Lung (tissue), 12 donors: ENCODE measurements around the gene ITGB1BP1. TPM values are rescaled to one million over a fixed set of nuclear protein-coding genes. Genes with fewer than 3 reads are reported as not detected.
A peak's percentile ranks its signal among the peaks of the same experiment; 100 is the strongest.

ENCODE experiments used
- ATAC-seq: fragments of 200-7000 bp; cut with Tn5 transposase; one replicate; pipeline ENCODE4 v1.9.1; 2020; ENCODE audit warnings: moderate number of reproducible peaks; ENCODE audit not compliant: insufficient read depth, low FRiP score
- DNase-seq, 3 donors: peaks; one replicate each; pipeline ENCODE4 v3.0.0-alpha.2; 2013 to 2017
- H3K27ac ChIP-seq, 2 donors: one replicate each; pipeline ENCODE4 v1.5.1; 2013; ENCODE audit warnings: mild to moderate bottlenecking in 2 of 2, moderate library complexity in 2 of 2, control low read depth in 1 of 2, inconsistent platforms in 1 of 2, low read depth in 1 of 2, low read length in 1 of 2
- H3K27me3 ChIP-seq, 3 donors: one replicate each; pipeline ENCODE4 v1.5.1; 2013; ENCODE audit warnings: low read length in 2 of 3; ENCODE audit not compliant: control insufficient read depth in 3 of 3, insufficient read depth in 3 of 3
- H3K36me3 ChIP-seq, 4 donors: one replicate each; pipeline ENCODE4 v1.5.1; 2013; ENCODE audit warnings: low read length in 4 of 4, mild to moderate bottlenecking in 1 of 4, moderate library complexity in 1 of 4; ENCODE audit not compliant: control insufficient read depth in 4 of 4, insufficient read depth in 4 of 4
- H3K4me1 ChIP-seq, 5 donors: one replicate each; pipeline ENCODE4 v1.5.1; 2013; ENCODE audit warnings: low read length in 5 of 5, mild to moderate bottlenecking in 2 of 5, moderate library complexity in 1 of 5; ENCODE audit not compliant: control insufficient read depth in 5 of 5, insufficient read depth in 5 of 5
- H3K4me3 ChIP-seq: one replicate; pipeline ENCODE4 v1.5.1; 2013; ENCODE audit warnings: mild to moderate bottlenecking, control low read depth, moderate library complexity
- H3K9ac ChIP-seq, 2 donors: one replicate each; pipeline ENCODE4 v1.5.1; 2013; ENCODE audit warnings: low read length in 2 of 2, control low read depth in 1 of 2; ENCODE audit not compliant: insufficient read depth in 1 of 2
- H3K9me3 ChIP-seq, 4 donors: one replicate each; pipeline ENCODE4 v1.5.1; 2013; ENCODE audit warnings: low read length in 3 of 4, mild to moderate bottlenecking in 1 of 4, moderate library complexity in 1 of 4; ENCODE audit not compliant: control insufficient read depth in 4 of 4, insufficient read depth in 3 of 4
- CTCF ChIP-seq: IDR thresholded peaks from 2 replicates; pipeline ENCODE4 v1.5.1; 2012; ENCODE audit warnings: mild to moderate bottlenecking; ENCODE audit errors: control extremely low read depth, extremely low read depth
- WGBS, 2 donors: extraction: QIAGEN DNeasy Blood & Tissue Kit; methylation state at CpG; one replicate each; pipeline ENCODE4 v1.1.7; 2013; 5-methylcytosine and 5-hydroxymethylcytosine counted together
- polyA plus RNA-seq, 2 donors: library from polyadenylated mRNA; stranded (reverse); fragments of 200-250 nt; gene quantifications; one replicate each; pipeline ENCODE4 v1.2.1, GENCODE V29; 2013
- total RNA-seq, 2 donors: library from RNA; depleted of rRNA in 1 of 2; stranded (reverse); fragments of >200 nt in 1 of 2; gene quantifications; one replicate each; pipeline ENCODE4 v1.2.1, GENCODE V29; 2014 to 2021
- donor health status: control.
- donor health status: control.
- donor health status: Bipolar disorder and iron deficiency.
- donor health status: healthy.
- donor health status: DM: yes; HTN: yes; CAD: no.

ITGB1BP1 gene
- total and polyA plus RNA-seq, 4 donors, result 32.4 to 100 (median 62.6) TPM

GRCh38 chr2:9423922-9424272 is 569 bp upstream of the ITGB1BP1 start:
- peaks cover 2 to 26% (median 8%) of the 10 kb centered on the region in 5 donors for H3K4me1 ChIP-seq
- DNase-seq (peak in 1 of 3 donors; percentile 30), ATAC-seq (no peak)
- H3K9me3 ChIP-seq, result no peaks in the 10 kb centered on the region
- TF ChIP-seq CTCF, result no peak
- no peaks in the 10 kb centered on the region for H3K27me3 ChIP-seq
- H3K36me3 ChIP-seq, result peaks cover 0 to 10% (median under 1%) of the 10 kb centered on the region in 4 donors
- H3K27ac ChIP-seq, result peak overlapping the region; percentile 84 to 97
- 0% methylated on average over 21 of the region's 21 CpGs for WGBS, 2 donors
- H3K9ac ChIP-seq, result peak overlapping the region; percentile 82 to 92
- H3K4me3 ChIP-seq, result peak overlapping the region; percentile 90

- 6 to 10% methylated on average over 42 of the region's 42 CpGs for WGBS, 2 donors
- ATAC-seq (peak; percentile 27), DNase-seq (peak in 2 of 3 donors; percentile 31 to 42)
- Histone ChIP-seq H3K9me3 (no peaks in the 10 kb centered on the region), H3K27ac (peak overlapping the region; percentile 84 to 97), H3K27me3 (no peaks in the 10 kb centered on the region), H3K9ac (peak overlapping the region in 1 of 2 donors; percentile 63), H3K4me1 (peaks cover 2 to 26% (median 8%) of the 10 kb centered on the region in 5 donors), H3K36me3 (peaks cover 0 to 6% (median 2%) of the 10 kb centered on the region in 4 donors), H3K4me3 (peak overlapping the region; percentile 90)
- TF ChIP-seq CTCF, result no peak
These were observed 818 bp downstream of the ITGB1BP1 start for GRCh38 chr2:9422321-9423099.

- Histone ChIP-seq H3K27me3 (no peaks in the 10 kb centered on the region), H3K4me3 (no peak overlapping the region), H3K9ac (no peak overlapping the region), H3K36me3 (peaks cover 0 to 10% (median 6%) of the 10 kb centered on the region in 4 donors), H3K4me1 (peaks cover 2 to 26% (median 8%) of the 10 kb centered on the region in 5 donors), H3K27ac (no peak overlapping the region), H3K9me3 (no peaks in the 10 kb centered on the region)
- ATAC-seq, result no peak
- 91 to 95% methylated on average over 10 of the region's 10 CpGs for whole genome bisulfite sequencing, 2 donors
- no peak for TF ChIP-seq CTCF
- DNase-seq, result no peak
These were observed 2.8 kb downstream of the ITGB1BP1 start for GRCh38 chr2:9420495-9420894.
